ENCODE results near the gene SCAPER.

- TF ChIP-seq POLR2A (IDR thresholded peaks at IDR 0.05) (no peak), CTCF (IDR thresholded peaks at IDR 0.05) (no peak)
Measured at GRCh38 chr15:76669521-76670207, 235.5 kb downstream of the SCAPER start.
